ENCODE data around the gene KIAA0513. TPM values are rescaled to one million over a fixed set of nuclear protein-coding genes. Genes with fewer than 3 reads are reported as not detected.

KIAA0513 gene
- total RNA-seq, 2 donors from 2014 or later: 23.1 to 71.9 TPM

DNA sequence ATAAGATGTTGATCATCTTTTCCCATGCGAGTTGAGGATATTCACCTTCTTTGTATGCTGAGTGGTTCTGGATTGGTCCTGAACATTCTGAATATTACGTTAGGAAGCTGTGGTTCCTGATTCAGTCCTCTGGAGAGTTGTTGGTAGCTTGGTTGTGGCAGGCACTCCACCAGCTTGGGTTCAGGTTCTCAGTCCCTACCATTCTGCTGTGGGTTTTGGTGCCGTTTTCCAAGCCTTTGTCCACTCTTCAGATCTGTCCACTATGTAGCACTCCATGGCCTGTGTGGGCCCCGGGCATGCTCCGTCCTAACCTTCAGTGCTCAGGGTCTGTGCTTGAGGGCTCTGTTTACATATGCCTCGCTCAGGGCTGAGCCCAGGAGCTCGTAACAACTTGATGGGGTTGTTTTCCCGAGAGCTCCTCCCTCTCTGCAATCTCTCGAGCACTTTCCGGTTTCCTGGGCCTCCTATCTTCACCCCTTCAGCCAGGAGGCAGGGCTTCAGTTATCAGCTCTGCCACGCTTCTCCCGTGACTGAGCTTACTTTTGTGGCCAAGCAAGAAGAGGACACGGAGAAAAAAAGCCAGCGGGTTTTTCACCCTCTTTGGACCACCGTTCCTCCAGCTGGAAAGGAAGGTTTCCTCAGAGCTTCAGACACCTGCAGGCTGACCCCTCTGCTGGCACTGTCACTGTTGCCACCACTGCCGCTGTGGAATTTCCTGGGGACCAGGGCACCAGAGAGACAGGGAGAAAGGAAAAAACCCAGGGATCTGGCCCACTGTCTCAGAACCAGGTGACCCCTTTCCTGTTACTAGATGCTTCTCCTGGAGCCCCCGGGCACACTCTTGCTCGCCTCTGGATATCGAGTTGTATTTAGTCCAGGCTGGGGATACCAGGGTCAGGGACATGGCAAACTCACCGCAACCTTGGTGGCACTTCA is 19.6 kb downstream of the KIAA0513 start:
- peak; percentile 54 to 76 (median 68) for DNase-seq
- WGBS, 2 donors: 40 to 49% methylated on average over 17 to 20 of the region's 20 CpGs
- Histone ChIP-seq H3K27me3 (no peaks in the 10 kb centered on the region), H3K4me1 (peaks cover 28% of the 10 kb centered on the region), H3K9me3 (no peaks in the 10 kb centered on the region), H3K36me3 (replicated peaks in 1 of 2; ENCODE audit: insufficient read depth in 1 of 2, low read depth in 2 of 2) (no peaks in the 10 kb centered on the region), H3K4me3 (no peak overlapping the region), H3K27ac (peak overlapping the region; percentile 35 to 61 (median 44))
- intact Hi-C loops (cut with DNase I): no loop called here
- TF ChIP-seq POLR2A (IDR thresholded peaks at IDR 0.05): no peak
- TF ChIP-seq, protein P1, sequence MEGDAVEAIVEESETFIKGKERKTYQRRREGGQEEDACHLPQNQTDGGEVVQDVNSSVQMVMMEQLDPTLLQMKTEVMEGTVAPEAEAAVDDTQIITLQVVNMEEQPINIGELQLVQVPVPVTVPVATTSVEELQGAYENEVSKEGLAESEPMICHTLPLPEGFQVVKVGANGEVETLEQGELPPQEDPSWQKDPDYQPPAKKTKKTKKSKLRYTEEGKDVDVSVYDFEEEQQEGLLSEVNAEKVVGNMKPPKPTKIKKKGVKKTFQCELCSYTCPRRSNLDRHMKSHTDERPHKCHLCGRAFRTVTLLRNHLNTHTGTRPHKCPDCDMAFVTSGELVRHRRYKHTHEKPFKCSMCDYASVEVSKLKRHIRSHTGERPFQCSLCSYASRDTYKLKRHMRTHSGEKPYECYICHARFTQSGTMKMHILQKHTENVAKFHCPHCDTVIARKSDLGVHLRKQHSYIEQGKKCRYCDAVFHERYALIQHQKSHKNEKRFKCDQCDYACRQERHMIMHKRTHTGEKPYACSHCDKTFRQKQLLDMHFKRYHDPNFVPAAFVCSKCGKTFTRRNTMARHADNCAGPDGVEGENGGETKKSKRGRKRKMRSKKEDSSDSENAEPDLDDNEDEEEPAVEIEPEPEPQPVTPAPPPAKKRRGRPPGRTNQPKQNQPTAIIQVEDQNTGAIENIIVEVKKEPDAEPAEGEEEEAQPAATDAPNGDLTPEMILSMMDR (IDR thresholded peaks at IDR 0.05): peak in 1 of 7 experiments; percentile 4
- ATAC-seq: peak; percentile 82

DNA sequence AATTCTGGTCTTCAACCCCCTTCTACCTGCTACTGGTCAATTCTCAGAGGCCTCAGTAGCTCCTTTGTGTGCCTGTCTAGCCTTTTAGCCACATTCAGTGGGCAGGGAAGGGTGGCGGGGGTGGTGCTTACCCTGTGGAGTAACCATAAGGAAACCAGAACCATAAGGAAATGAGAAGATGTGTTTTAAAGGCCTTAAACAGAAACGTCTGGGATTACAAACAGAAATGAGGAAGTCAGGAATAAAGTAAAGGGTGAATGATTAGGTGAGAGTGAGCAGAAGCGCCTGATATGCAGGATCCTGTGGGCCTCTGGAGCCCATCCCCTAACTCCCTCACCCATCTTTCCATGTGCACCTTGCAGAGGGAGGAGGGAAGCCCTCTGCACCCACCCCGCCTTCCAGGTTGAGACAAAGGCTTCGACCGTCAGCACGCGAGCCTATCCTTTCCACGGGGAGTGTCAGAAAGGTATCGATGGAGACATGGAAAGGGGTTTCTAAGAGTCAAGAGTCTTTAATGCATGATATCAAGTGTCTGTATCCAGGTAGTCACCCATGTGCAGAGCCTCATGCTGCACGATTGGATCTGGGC is 20.4 kb downstream of the KIAA0513 start:
- H3K4me1 ChIP-seq: peaks cover 28% of the 10 kb centered on the region
- ATAC-seq: no peak
- no peaks in the 10 kb centered on the region for H3K9me3 ChIP-seq
- intact Hi-C loops (cut with DNase I): no loop called here
- WGBS, 2 donors: 78 to 89% methylated on average over 11 of the region's 11 CpGs
- no peak overlapping the region for H3K4me3 ChIP-seq
- peak overlapping the region in 3 of 4 donors; percentile 40 to 61 (median 47) for H3K27ac ChIP-seq
- no peak for DNase-seq
- TF ChIP-seq, protein P1 (IDR thresholded peaks at IDR 0.05): no peak
- no peak for TF ChIP-seq POLR2A (IDR thresholded peaks at IDR 0.05)
- no peaks in the 10 kb centered on the region for H3K27me3 ChIP-seq
- H3K36me3 ChIP-seq (replicated peaks in 1 of 2; ENCODE audit: insufficient read depth in 1 of 2, low read depth in 2 of 2): no peaks in the 10 kb centered on the region

DNA sequence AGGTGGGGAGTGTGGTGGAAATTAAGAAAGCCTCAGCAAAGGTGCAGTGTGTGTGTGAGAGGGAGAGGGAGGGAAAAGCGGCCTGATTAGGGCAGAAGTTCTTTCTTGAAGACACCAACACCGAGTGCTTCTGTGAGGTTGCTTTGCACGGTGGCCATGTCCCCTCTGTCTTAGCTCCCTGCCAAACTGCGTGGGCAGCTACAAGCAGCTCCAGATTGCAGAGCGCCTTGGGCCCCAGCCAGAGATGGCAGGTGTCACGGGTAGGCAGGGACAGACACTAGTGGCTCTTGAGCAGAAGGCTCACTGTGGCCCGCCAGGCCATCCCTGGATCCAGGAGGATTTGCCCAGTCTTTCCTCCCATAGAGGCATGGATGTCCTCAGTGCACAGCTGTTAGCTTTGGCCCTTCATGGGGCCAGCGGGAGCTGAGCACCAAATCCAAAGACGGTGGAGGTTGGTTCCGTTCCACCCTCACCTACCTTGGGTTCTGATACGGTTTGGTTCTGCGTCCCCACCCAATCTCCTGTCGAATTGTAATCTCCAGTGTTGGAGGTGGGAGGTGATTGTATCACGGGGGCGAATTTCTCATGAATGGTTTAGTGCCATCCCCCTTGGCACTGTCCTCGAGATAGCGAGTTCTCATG is 21.4 kb downstream of the KIAA0513 start:
- H3K9me3 ChIP-seq: no peaks in the 10 kb centered on the region
- WGBS, 2 donors: 83 to 91% methylated on average over 16 to 17 of the region's 17 CpGs
- H3K4me1 ChIP-seq: peaks cover 28% of the 10 kb centered on the region
- no peaks in the 10 kb centered on the region for H3K36me3 ChIP-seq (replicated peaks in 1 of 2; ENCODE audit: insufficient read depth in 1 of 2, low read depth in 2 of 2)
- intact Hi-C loops (cut with DNase I): no loop called here
- TF ChIP-seq, protein P1 (IDR thresholded peaks at IDR 0.05): no peak
- TF ChIP-seq POLR2A (IDR thresholded peaks at IDR 0.05): no peak
- no peak overlapping the region for H3K27ac ChIP-seq
- H3K27me3 ChIP-seq: no peaks in the 10 kb centered on the region
- H3K4me3 ChIP-seq: no peak overlapping the region
- ATAC-seq (no peak), DNase-seq (no peak)

DNA sequence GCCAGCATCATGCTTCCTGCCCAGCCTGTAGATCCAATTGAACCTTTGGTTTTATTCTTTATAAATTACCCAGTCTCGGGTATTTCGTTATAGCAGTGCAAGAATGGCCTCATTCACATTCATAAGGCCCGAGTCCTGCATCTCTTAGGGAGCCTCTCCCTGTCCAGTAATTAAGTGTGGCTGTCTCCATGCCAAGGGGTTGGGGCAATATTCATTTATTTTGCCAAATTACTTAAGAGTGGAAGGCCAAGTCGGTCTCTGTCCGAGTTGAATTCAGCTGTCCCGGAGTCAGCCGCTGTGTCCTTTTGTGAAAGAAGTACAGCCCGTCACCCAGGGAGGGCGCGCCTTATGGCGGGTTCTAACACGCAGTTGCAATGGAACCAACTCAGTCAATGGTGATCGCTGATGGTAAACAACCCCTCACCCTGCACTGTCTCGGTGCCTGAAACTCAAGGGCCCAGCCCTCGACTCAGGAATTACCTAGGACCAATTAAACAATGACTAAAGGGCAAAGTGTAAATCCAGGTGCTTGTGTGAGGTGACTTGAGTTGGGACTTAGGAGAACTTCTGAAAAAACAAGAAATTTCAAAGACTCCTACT is 22.2 kb downstream of the KIAA0513 start:
- WGBS, 2 donors: 90 to 97% methylated on average over 13 to 15 of the region's 15 CpGs
- TF ChIP-seq, protein P1 (IDR thresholded peaks at IDR 0.05): no peak
- Histone ChIP-seq H3K27me3 (no peaks in the 10 kb centered on the region), H3K36me3 (replicated peaks in 1 of 2; ENCODE audit: insufficient read depth in 1 of 2, low read depth in 2 of 2) (no peaks in the 10 kb centered on the region), H3K4me3 (no peak overlapping the region), H3K27ac (no peak overlapping the region), H3K9me3 (no peaks in the 10 kb centered on the region), H3K4me1 (peaks cover 28% of the 10 kb centered on the region)
- intact Hi-C loops (cut with DNase I): no loop called here
- ATAC-seq (no peak), DNase-seq (no peak)

All from body of pancreas (tissue), 4 donors.